ENCODE data around the gene GCFC2. TPM values are rescaled to one million over a fixed set of nuclear protein-coding genes. Genes with fewer than 3 reads are reported as not detected.

The GCFC2 gene
- total and polyA plus RNA-seq, 9 of the 15 experiments (the other 6 are each of a cell fraction or from before 2014, with no cell fraction given) = 10.5 to 40.6 (median 23.0) TPM

DNA sequence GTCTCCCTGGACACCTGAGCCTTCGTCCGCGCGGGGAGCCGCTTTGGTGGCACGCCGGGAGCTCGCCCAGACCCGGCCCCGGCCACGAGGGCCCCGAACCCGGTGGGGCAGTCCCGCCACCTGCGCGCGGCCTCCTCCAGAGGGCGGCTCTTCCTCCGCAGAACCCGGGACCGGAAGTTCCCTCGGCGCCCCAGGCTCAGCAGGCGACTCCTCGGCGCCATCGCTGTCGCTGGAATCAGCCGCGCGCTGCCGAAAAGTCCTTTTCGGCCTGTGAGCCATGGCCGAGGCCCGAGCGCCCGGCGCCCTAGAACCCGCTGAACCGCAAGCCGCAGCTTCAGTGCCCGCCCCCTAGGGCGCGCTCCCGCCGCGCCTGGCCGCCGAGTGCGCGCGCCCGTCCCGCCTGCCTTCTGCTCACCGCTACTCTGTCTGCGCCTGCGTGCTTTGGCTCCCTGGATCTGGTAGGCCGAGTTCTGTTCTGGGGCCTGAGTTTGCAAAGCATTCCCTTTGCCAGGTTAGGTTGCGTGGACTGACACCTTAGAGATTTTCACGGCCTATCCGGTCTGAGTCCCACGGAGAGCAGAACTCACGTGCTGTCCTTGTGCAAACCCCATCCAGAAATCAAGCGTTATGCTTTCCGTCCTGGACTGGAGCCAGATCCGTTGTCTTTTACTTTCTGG, at the start of gene GCFC2 (continued):
- TF ChIP-seq ZBTB9 (CRISPR knock-in tag; IDR thresholded peaks at IDR 0.05) (no peak), ZNF431 (CRISPR knock-in tag; IDR thresholded peaks at IDR 0.05) (peak; percentile 93), HDAC1 (IDR thresholded peaks at IDR 0.05) (peak in 1 of 2 experiments; percentile 78; a peak in 2 of 4 replicates), XRCC5 (IDR thresholded peaks at IDR 0.05; ENCODE audit: low read depth, low read length) (peak; percentile 46; the same call in 1 of the 2 replicates), DPF2 (IDR thresholded peaks at IDR 0.05) (no peak), SRSF9 (IDR thresholded peaks at IDR 0.05; ENCODE audit: borderline replicate concordance, low read depth, low read length) (no peak), PRPF4 (IDR thresholded peaks at IDR 0.05; ENCODE audit: insufficient read depth, low read depth, low read length, poor library complexity, severe bottlenecking) (no peak), ZNF511 (CRISPR knock-in tag; IDR thresholded peaks at IDR 0.05) (peak; percentile 99), BCLAF1 (IDR thresholded peaks at IDR 0.05; ENCODE audit: borderline replicate concordance in 1 of 2, control insufficient read depth in 1 of 2, low read depth in 2 of 2, low read length in 1 of 2) (peak in 1 of 2 experiments; percentile 76; a peak in 1 of 4 replicates), FOXM1 (IDR thresholded peaks at IDR 0.05; ENCODE audit: low read depth) (no peak), FOXM1 (CRISPR knock-in tag; IDR thresholded peaks at IDR 0.05; ENCODE audit: low read depth) (peak; percentile 59; the same call in 1 of the 2 replicates), HEY1 (CRISPR knock-in tag; IDR thresholded peaks at IDR 0.05; ENCODE audit: borderline replicate concordance) (no peak), SMAD2 (IDR thresholded peaks at IDR 0.05; ENCODE audit: low read depth, low read length) (no peak), MEIS2 (IDR thresholded peaks at IDR 0.05; ENCODE audit: partially characterized antibody) (peak; percentile 4), NONO (IDR thresholded peaks at IDR 0.05; ENCODE audit: low read depth in 2 of 2, low read length in 1 of 2) (peak; percentile 38 to 86; a peak in 3 of 4 replicates), TARDBP (IDR thresholded peaks at IDR 0.05) (no peak; the same call in 1 of the 2 replicates), SMAD4 (CRISPR knock-in tag; conservative IDR thresholded peaks at IDR 0.05) (peak; percentile 77)
- TF ChIP-seq, protein P1, sequence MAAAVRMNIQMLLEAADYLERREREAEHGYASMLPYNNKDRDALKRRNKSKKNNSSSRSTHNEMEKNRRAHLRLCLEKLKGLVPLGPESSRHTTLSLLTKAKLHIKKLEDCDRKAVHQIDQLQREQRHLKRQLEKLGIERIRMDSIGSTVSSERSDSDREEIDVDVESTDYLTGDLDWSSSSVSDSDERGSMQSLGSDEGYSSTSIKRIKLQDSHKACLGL (CRISPR knock-in tag; IDR thresholded peaks at IDR 0.05; ENCODE audit: borderline replicate concordance, poor library complexity, severe bottlenecking) = no peak
- TF ChIP-seq, protein P2, sequence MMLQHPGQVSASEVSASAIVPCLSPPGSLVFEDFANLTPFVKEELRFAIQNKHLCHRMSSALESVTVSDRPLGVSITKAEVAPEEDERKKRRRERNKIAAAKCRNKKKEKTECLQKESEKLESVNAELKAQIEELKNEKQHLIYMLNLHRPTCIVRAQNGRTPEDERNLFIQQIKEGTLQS (IDR thresholded peaks at IDR 0.05) = no peak
- TF ChIP-seq, protein P2 (CRISPR knock-in tag; conservative IDR thresholded peaks at IDR 0.05) = no peak

All from K562 (cell line).